Measurements from ENCODE around the gene GRID2IP. TPM values are rescaled to one million over a fixed set of nuclear protein-coding genes. Genes with fewer than 3 reads are reported as not detected.
A peak's percentile ranks its signal among the peaks of the same experiment; 100 is the strongest.

GRID2IP gene
- total and polyA plus RNA-seq, 2 of the 13 experiments (the other 11 are each of a cell fraction or from before 2014, with no cell fraction given), result 0.03 TPM; not detected in 1

DNA sequence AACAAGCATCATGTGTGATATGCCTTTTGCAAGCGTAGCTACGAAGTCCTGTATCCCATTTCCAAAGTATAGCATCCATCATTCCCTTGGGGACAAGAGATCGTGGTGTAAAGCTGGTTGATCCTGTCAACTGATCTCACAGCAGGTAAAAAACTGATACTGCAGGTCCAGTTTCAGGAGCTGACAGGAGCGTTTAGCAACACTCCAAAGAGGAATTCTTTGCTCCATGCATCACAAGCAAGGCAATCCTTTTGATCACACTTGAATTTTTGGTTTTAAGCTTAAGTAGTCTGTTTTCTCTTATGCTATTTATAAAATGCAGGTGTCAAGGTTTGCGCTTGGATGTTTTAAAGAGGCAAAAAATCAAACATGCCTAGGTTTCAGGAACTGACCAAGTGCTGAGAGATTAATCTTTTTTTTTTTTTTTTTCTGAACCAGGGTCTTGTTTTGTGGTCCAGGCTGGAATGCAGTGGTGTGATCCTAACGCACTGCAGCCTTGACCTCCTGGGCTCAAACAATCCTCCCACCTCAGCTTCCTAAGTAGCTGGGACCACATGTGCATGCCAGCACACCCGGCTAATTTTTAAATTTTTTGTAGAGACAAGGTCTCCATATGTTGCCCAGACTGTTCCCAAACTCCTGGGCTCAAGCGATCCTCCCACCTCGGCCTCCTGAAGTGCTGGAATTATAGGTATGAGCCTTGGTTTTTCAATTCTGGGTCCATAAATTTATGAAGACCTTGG, 24.2 kb upstream of the GRID2IP start (continued):
- TF ChIP-seq, protein P1, sequence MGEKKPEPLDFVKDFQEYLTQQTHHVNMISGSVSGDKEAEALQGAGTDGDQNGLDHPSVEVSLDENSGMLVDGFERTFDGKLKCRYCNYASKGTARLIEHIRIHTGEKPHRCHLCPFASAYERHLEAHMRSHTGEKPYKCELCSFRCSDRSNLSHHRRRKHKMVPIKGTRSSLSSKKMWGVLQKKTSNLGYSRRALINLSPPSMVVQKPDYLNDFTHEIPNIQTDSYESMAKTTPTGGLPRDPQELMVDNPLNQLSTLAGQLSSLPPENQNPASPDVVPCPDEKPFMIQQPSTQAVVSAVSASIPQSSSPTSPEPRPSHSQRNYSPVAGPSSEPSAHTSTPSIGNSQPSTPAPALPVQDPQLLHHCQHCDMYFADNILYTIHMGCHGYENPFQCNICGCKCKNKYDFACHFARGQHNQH (CRISPR knock-in tag; IDR thresholded peaks at IDR 0.05), result peak; percentile 38; the same call in 1 of the 2 replicates
- TF ChIP-seq SALL1 (CRISPR knock-in tag; IDR thresholded peaks at IDR 0.05), result peak; percentile 49
- TF ChIP-seq ZNF605 (CRISPR knock-in tag; IDR thresholded peaks at IDR 0.05), result no peak
- TF ChIP-seq ZNF83 (CRISPR knock-in tag; IDR thresholded peaks at IDR 0.05; ENCODE audit: borderline replicate concordance), result no peak
- 0 out of 2 replicates have a peak, but pooled peaks have one; percentile 42 for TF ChIP-seq KAT8 (CRISPR knock-in tag; IDR thresholded peaks at IDR 0.05)
- peak; percentile 92 for TF ChIP-seq ZNF362 (CRISPR knock-in tag; IDR thresholded peaks at IDR 0.05; ENCODE audit: borderline replicate concordance)
- TF ChIP-seq KDM3A (CRISPR knock-in tag; IDR thresholded peaks at IDR 0.05; ENCODE audit: low read depth), result 0 out of 2 replicates have a peak, but pooled peaks have one; percentile 29
- no peak for TF ChIP-seq PATZ1 (CRISPR knock-in tag; IDR thresholded peaks at IDR 0.05)
- peak; percentile 57; the same call in 1 of the 2 replicates for TF ChIP-seq TCF7 (IDR thresholded peaks at IDR 0.05; ENCODE audit: low read depth)
- TF ChIP-seq MEIS2 (CRISPR knock-in tag; IDR thresholded peaks at IDR 0.05), result 0 out of 2 replicates have a peak, but pooled peaks have one; percentile 25
- peak; percentile 59; the same call in 1 of the 2 replicates for TF ChIP-seq NR2C2 (CRISPR knock-in tag; IDR thresholded peaks at IDR 0.05; ENCODE audit: borderline replicate concordance)
- peak; percentile 79 for TF ChIP-seq NR2F2 (IDR thresholded peaks at IDR 0.05; ENCODE audit: borderline replicate concordance, low read depth)
- TF ChIP-seq RXRA (CRISPR knock-in tag; IDR thresholded peaks at IDR 0.05), result peak; percentile 49; the same call in 1 of the 2 replicates
- peak in 1 of 2 experiments; percentile 62; a peak in 2 of 4 replicates for TF ChIP-seq EP300 (IDR thresholded peaks at IDR 0.05; ENCODE audit: low read depth in 2 of 2, low read length in 2 of 2)
- TF ChIP-seq EP300 (CRISPR knock-in tag; IDR thresholded peaks at IDR 0.05; ENCODE audit: borderline replicate concordance), result no peak
- TF ChIP-seq ZNF121 (CRISPR knock-in tag; IDR thresholded peaks at IDR 0.05), result peak; percentile 85
